Measurements from ENCODE around the gene RAD52. TPM values are rescaled to one million over a fixed set of nuclear protein-coding genes. Genes with fewer than 3 reads are reported as not detected.

RAD52 gene
- total RNA-seq, 1 donor from 2014 or later = 20.3 TPM

DNA sequence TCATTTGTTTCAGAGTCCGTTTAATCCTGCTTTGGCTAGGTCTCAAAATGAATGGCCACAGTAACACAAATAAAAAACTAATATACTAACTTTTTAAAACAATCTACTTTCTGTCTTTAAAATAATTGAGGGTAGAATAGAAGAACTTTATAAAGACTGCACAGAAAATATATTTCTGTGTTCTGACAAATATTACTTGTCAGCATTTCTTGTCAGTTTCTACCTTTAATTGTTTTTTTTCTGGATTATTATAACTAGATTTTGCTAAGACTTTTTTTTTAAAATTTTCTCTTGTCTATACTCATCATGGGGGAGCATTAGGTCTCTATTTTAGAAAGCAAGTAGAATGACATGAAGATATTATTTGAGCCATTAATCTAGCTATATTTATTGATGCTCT, 86.2 kb downstream of the RAD52 start:
- no peaks in the 10 kb centered on the region for H3K27me3 Mint-ChIP-seq (ENCODE audit: unreplicated experiment)
- peaks cover 14% of the 10 kb centered on the region for H3K4me1 Mint-ChIP-seq (ENCODE audit: unreplicated experiment)
- no peak overlapping the region for H3K27ac Mint-ChIP-seq (ENCODE audit: unreplicated experiment)
- no peaks in the 10 kb centered on the region for H3K9me3 Mint-ChIP-seq (ENCODE audit: unreplicated experiment)
- no peak for DNase-seq (ENCODE audit: low spot score)
- peaks cover 14% of the 10 kb centered on the region for H3K36me3 Mint-ChIP-seq (ENCODE audit: low read depth, unreplicated experiment)
- TF ChIP-seq, protein P1, sequence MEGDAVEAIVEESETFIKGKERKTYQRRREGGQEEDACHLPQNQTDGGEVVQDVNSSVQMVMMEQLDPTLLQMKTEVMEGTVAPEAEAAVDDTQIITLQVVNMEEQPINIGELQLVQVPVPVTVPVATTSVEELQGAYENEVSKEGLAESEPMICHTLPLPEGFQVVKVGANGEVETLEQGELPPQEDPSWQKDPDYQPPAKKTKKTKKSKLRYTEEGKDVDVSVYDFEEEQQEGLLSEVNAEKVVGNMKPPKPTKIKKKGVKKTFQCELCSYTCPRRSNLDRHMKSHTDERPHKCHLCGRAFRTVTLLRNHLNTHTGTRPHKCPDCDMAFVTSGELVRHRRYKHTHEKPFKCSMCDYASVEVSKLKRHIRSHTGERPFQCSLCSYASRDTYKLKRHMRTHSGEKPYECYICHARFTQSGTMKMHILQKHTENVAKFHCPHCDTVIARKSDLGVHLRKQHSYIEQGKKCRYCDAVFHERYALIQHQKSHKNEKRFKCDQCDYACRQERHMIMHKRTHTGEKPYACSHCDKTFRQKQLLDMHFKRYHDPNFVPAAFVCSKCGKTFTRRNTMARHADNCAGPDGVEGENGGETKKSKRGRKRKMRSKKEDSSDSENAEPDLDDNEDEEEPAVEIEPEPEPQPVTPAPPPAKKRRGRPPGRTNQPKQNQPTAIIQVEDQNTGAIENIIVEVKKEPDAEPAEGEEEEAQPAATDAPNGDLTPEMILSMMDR (IDR thresholded peaks at IDR 0.05; ENCODE audit: unreplicated experiment) = no peak
- no peak overlapping the region for H3K4me3 Mint-ChIP-seq (ENCODE audit: unreplicated experiment)

DNA sequence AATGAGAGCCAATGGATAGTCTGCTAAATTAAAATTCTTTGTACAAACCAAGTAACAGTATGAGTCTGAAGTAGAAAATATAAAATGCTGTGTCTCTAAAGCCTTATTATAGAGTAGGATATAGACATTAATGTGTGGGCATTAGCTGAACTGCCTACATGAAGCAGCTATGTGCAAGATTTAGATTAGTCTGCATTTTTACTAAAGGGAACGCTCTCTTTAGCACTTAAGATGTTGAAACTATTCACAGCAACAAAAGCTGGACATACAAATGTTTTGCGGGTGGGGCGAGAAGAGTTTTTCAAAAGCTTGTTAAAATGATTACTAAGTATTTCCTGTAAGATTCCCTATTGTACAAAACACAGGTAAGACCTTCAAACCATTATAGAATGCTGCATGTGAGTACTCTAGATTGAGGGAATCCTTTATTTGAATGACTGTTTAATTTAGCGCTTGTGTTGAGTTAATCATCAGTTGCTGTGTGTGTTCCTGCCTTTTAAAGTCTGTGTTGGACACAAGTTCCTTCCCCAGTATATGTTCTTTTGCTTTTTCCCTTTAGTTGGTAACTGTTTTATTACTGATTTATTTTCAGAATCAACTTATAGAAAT, 87.1 kb downstream of the RAD52 start:
- H3K36me3 Mint-ChIP-seq (ENCODE audit: low read depth, unreplicated experiment) = peaks cover 13% of the 10 kb centered on the region
- DNase-seq (ENCODE audit: low spot score) = no peak
- H3K27me3 Mint-ChIP-seq (ENCODE audit: unreplicated experiment) = peaks cover 2% of the 10 kb centered on the region
- no peak overlapping the region for H3K4me3 Mint-ChIP-seq (ENCODE audit: unreplicated experiment)
- TF ChIP-seq, protein P1 (IDR thresholded peaks at IDR 0.05; ENCODE audit: unreplicated experiment) = no peak
- H3K9me3 Mint-ChIP-seq (ENCODE audit: unreplicated experiment) = no peaks in the 10 kb centered on the region
- peaks cover 14% of the 10 kb centered on the region for H3K4me1 Mint-ChIP-seq (ENCODE audit: unreplicated experiment)
- no peak overlapping the region for H3K27ac Mint-ChIP-seq (ENCODE audit: unreplicated experiment)

Other genes starting within 250 kb of the RAD52 start
- gene WNK1, start 197.1 kb downstream of the RAD52 start, total RNA-seq (ENCODE audit: unreplicated experiment) = 160 TPM
- gene ERC1, start 41.5 kb upstream of the RAD52 start, total RNA-seq (ENCODE audit: unreplicated experiment) = 57.9 TPM

Data from endothelial cell (in vitro differentiated cells).